ENCODE measurements around the gene PEX26. TPM values are rescaled to one million over a fixed set of nuclear protein-coding genes. Genes with fewer than 3 reads are reported as not detected.

Gene PEX26
- total RNA-seq, 4 donors from 2014 or later = 31.7 to 47.3 (median 39.1) TPM

GRCh38 chr22:18042685-18043084 is 35.1 kb upstream of the PEX26 start:
- 68% methylated on average over 6 of the region's 6 CpGs for WGBS
- TF ChIP-seq, protein P1, sequence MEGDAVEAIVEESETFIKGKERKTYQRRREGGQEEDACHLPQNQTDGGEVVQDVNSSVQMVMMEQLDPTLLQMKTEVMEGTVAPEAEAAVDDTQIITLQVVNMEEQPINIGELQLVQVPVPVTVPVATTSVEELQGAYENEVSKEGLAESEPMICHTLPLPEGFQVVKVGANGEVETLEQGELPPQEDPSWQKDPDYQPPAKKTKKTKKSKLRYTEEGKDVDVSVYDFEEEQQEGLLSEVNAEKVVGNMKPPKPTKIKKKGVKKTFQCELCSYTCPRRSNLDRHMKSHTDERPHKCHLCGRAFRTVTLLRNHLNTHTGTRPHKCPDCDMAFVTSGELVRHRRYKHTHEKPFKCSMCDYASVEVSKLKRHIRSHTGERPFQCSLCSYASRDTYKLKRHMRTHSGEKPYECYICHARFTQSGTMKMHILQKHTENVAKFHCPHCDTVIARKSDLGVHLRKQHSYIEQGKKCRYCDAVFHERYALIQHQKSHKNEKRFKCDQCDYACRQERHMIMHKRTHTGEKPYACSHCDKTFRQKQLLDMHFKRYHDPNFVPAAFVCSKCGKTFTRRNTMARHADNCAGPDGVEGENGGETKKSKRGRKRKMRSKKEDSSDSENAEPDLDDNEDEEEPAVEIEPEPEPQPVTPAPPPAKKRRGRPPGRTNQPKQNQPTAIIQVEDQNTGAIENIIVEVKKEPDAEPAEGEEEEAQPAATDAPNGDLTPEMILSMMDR (IDR thresholded peaks at IDR 0.05) = no peak
- no peak for TF ChIP-seq EP300 (IDR thresholded peaks at IDR 0.05)
- TF ChIP-seq POLR2AphosphoS5 (IDR thresholded peaks at IDR 0.05) = no peak
- no peaks in the 10 kb centered on the region for H3K36me3 ChIP-seq
- no peaks in the 10 kb centered on the region for H3K27me3 ChIP-seq
- DNase-seq (ENCODE audit: low spot score in 2 of 2) = no peak
- no peak overlapping the region for H3K27ac ChIP-seq
- no peak overlapping the region for H3K4me3 ChIP-seq
- no peaks in the 10 kb centered on the region for H3K9me3 ChIP-seq
- H3K4me1 ChIP-seq = peaks cover 9% of the 10 kb centered on the region

DNA sequence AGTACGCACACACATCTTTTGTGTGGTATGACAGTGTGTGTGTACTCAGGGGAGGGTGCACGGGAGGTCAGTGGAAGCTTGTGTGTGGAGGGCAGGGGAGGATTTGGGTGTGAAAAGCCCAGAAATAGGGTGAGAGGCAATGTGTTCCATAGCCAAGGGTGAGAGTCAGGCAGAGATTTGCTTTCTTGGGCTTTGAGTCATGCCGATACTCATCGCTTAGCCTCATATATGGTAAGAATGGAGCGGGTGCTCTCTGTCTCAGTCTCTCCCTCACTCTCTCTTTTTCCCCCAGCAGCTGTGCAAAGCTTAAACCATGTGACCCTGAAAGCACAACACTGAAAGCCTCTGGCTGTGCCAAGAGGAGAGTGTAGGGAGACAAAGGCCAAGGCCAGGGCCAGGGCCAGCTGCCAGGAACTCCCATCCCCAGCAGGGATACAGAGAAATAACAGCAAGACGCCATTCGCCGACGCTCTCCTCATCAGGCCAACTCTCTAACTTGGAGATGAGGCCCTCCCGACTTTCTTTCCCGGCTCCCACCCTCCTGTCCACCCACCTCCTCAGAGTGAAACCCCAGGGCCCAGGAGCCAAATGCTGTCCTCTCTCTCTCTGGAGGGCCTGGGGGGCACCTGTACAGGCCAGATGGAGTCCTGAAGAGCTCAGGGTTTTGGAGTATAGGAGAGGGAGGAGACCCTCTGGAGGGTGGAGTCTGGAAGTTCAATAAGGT is 33.1 kb upstream of the PEX26 start:
- no peak overlapping the region for H3K4me3 ChIP-seq
- H3K4me1 ChIP-seq = peaks cover 21% of the 10 kb centered on the region
- WGBS = 71% methylated on average over 11 of the region's 11 CpGs
- TF ChIP-seq POLR2AphosphoS5 (IDR thresholded peaks at IDR 0.05) (no peak), POLR2A (IDR thresholded peaks at IDR 0.05) (no peak), EP300 (IDR thresholded peaks at IDR 0.05) (no peak)
- TF ChIP-seq, protein P1 (IDR thresholded peaks at IDR 0.05) = no peak
- no peaks in the 10 kb centered on the region for H3K36me3 ChIP-seq
- no peaks in the 10 kb centered on the region for H3K27me3 ChIP-seq
- H3K9me3 ChIP-seq = no peaks in the 10 kb centered on the region
- DNase-seq (ENCODE audit: low spot score in 2 of 2) = no peak
- H3K27ac ChIP-seq = no peak overlapping the region

GRCh38 chr22:18045794-18046193 is 32.0 kb upstream of the PEX26 start:
- H3K27me3 ChIP-seq = no peaks in the 10 kb centered on the region
- H3K4me3 ChIP-seq = no peak overlapping the region
- H3K27ac ChIP-seq = no peak overlapping the region
- H3K4me1 ChIP-seq = peaks cover 32% of the 10 kb centered on the region
- H3K9me3 ChIP-seq = no peaks in the 10 kb centered on the region
- H3K36me3 ChIP-seq = no peaks in the 10 kb centered on the region
- no peak for DNase-seq (ENCODE audit: low spot score in 2 of 2)
- no peak for TF ChIP-seq EP300 (IDR thresholded peaks at IDR 0.05)
- no peak for TF ChIP-seq POLR2A (IDR thresholded peaks at IDR 0.05)
- TF ChIP-seq, protein P1 (IDR thresholded peaks at IDR 0.05) = no peak
- no peak for TF ChIP-seq POLR2AphosphoS5 (IDR thresholded peaks at IDR 0.05)
- WGBS = 95% methylated on average over 4 of the region's 4 CpGs

DNA sequence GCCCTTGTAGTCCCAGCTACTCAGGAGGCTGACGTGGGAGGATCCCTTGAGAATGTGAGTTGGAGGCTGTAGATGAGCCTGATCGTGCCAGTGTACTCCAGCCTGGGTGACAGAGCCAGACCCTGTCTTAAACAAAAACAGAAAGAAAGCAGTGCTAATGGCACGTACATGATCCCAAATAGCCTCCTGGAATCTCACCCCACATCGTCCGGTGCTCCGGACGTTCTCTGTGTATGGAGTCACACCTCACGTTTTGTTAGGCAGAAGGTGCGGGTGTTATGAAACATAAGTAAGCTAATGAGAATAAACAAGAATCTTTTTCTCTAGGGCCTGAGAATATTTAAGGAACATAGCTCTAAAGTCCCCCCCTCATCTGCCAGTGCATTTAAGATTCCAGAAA is 29.7 kb upstream of the PEX26 start:
- Histone ChIP-seq H3K36me3 (no peaks in the 10 kb centered on the region), H3K27me3 (no peaks in the 10 kb centered on the region), H3K9me3 (no peaks in the 10 kb centered on the region), H3K27ac (peak overlapping the region; percentile 35), H3K4me3 (peak overlapping the region; percentile 33), H3K4me1 (peaks cover 37% of the 10 kb centered on the region)
- 53% methylated on average over 9 of the region's 9 CpGs for WGBS
- no peak for DNase-seq (ENCODE audit: low spot score in 2 of 2)
- TF ChIP-seq, protein P1 (IDR thresholded peaks at IDR 0.05) = no peak
- TF ChIP-seq EP300 (IDR thresholded peaks at IDR 0.05) (no peak), POLR2AphosphoS5 (IDR thresholded peaks at IDR 0.05) (no peak)

- WGBS = 40% methylated on average over 28 of the region's 29 CpGs
Observed at GRCh38 chr22:18048441-18048898, 29.3 kb upstream of the PEX26 start.

More at GRCh38 chr22:18048441-18048898, 29.3 kb upstream of the PEX26 start:
- no peaks in the 10 kb centered on the region for H3K36me3 ChIP-seq
- no peaks in the 10 kb centered on the region for H3K27me3 ChIP-seq
- H3K4me1 ChIP-seq = peaks cover 33% of the 10 kb centered on the region
- TF ChIP-seq, protein P1 (IDR thresholded peaks at IDR 0.05) = no peak
- no peak for TF ChIP-seq POLR2A (IDR thresholded peaks at IDR 0.05)
- no peak for TF ChIP-seq EP300 (IDR thresholded peaks at IDR 0.05)
- TF ChIP-seq POLR2AphosphoS5 (IDR thresholded peaks at IDR 0.05) = no peak
- H3K4me3 ChIP-seq = peak overlapping the region; percentile 33
- DNase-seq (ENCODE audit: low spot score in 2 of 2) = no peak
- H3K27ac ChIP-seq = peak overlapping the region; percentile 35
- H3K9me3 ChIP-seq = no peaks in the 10 kb centered on the region
